ENCODE measurements around the gene AKAP6.
"Not testable (repeated sequence)": the region's sequence is repeated elsewhere in the genome, so short reads cannot be mapped to it uniquely, and the experiment has no call there.

The AKAP6 gene

DNA sequence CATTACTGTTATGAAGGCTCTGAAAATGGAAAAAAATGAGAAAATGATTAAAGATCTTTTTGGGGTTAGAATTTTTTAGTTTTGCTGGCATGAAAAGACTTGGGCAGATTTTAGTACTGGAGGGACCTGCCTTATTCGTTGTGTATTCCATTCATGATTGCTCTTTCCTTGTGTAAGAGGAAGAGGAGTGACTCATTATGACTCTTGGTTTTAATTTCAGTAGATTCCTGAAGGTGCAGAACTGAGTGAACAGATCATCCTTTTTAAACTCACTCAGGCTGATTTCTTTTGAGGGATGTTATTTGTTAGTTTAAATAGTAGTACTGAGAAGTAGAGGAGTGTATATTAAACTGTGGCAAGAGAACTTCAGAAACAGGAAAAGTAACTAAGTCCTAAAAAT lies 41.6 kb downstream of the AKAP6 start:
- DNase-seq (ENCODE audit: low spot score), result no peak

DNA sequence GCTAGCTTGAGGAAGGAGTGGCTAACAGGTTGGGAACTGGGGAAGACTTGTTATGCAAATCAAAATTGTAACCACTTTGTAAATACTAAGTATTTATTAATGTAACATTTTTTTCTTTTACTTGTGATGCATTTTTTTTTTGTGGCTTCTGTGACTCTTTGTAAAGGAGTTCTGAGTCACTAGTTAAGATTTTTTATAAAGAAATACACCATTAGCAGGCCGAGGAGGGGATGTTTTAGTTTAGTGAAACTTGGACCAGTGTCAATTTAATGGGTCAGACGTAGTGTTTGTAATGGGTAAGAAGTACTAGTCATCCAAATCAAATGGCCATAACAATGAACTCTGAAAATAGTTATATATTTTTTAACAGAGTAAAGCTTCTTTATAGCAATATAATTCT lies 43.1 kb downstream of the AKAP6 start:
- DNase-seq (ENCODE audit: low spot score), result no peak

DNA sequence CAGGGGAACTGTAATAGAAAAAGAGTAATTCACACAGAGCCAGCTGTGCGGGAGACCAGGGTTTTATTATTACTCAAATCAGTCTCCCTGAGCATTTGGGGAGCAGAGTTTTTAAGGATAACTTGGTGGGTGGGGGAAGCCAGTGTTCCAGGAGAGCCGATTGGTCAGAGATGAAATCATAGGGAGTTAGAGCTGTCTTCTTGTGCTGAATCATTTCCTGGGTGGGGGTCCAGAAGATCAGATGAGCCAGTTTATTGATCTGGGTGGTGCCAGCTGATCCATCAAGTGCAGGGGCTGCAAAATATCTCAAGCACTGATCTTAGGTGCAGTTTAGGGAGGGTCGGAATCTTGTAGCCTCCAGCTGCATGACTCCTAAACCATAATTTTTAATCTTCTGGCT lies 44.1 kb downstream of the AKAP6 start:
- DNase-seq (ENCODE audit: low spot score), result not testable (repeated sequence)

DNA sequence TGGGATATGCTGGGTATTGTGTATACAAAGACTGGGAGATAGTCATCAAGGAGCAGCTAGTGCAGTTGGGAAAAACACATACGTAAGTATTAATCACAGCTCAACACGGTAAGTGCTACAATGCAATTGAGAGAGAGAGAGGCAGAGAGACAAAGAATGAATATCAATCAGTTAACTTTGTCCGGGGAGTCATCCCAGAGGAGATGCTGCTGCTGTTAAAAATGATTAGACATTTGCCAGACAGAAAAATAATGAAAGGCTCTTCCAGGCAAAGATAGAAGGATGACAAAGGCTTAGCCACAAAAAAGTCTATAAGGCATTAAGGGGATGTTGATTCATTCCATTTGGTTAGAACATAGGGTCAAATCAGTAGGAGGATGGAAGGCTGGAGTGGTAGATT lies 45.1 kb downstream of the AKAP6 start:
- no peak for DNase-seq (ENCODE audit: low spot score)

DNA sequence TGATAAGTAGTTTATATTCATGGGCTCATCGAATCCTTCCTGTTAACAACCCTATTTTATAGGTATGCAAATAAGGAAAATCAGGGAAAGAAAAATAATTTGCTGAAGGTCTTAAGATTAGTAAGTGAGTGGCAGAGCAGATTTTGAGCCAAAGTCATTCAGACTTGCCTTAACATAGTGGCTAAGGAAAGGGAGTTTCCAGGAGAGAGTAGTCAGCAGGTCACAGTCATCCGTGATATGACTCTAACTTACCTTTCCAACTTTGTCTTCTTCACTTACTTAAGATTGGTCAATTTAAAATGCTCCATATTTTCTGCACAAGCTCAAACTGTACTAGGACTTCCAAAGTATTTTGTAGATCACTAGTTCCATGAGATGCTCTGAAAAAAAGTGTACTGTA lies 46.6 kb downstream of the AKAP6 start:
- DNase-seq (ENCODE audit: low spot score), result no peak

DNA sequence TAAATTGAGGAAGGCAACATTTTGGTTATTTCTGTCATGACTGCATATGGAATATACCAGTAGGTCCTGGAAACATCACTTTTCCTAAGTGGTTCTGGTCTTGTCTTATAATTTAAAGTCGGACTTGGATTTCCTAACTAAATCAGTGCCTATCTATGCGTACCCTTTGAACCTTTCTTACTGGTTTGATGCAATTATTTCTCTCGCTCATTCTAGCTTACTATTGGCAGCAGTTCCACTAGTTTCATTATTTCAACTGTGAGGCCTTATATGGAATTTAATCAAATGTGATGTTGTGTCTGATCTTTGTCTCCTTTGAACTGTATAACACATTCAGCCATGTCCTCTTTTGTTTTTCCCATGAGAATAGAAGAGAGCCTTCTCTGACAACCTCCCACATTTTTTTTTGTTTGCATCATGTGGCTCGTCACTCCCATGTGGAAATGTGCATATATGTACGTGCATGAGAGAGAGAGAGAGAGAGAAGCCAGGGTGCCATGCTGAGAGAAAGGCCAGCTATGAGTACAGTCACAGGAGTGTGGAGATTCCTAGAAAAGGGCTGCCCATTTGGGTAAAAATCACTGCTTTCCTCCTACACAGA lies 48.0 kb downstream of the AKAP6 start:
- no peak for DNase-seq (ENCODE audit: low spot score)

DNA sequence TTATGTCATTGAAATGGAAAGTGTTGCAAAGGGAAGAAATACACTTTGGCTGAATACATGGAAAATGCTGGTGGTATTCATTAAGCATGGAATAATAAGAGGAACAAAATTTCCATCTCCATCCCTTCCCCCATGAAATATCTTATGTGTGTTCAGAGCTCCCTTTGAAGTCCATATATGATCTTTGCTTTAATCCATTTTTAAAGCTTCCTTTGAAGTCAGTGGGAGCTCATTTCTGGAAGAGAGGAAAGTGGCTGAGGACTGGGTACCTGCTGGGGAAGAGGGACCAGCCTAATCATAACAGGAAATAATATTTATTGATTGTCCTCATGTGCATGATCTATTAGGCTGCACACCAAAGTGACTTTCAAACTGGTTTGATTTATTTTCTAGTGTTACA lies 49.2 kb downstream of the AKAP6 start:
- no peak for DNase-seq (ENCODE audit: low spot score)

DNA sequence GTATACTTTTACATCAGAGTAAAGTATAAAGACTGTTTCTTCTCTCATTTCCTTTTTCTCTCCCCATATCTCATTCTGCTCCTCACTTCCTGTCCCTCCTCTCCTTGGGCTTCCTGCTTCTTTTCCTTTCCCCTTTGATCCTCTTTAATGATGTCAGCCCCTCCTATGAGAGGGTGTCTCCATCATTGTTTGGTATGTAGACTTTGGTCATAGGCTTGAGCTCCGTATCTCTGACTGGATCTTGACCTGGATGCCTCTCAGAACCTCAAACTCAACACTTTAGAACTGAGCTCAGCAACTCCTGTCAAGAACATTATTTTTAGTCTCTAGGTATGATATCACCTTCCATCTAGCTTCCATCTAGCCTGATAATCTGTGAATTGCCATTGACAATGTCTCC lies 50.3 kb downstream of the AKAP6 start:
- no peak for DNase-seq (ENCODE audit: low spot score)

DNA sequence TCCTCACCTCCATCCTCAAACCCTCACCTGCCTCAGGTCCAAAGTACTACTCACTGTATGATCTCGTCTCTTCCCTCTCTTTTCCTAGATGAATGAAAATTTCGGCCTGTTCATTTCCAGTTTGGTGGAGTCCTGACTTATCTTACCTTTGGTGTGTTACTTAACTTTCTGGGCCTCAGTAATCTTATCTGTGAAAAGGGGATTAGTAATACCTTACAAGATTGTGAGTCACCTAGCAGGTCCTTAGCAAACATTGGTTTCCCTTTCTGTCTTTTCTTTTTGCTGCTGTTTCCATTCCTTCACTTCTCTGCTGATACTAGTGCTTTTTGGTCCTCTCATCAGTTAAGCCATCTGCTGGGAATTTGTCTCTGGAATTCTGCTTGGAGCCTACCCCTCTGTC lies 52.8 kb downstream of the AKAP6 start:
- no peak for DNase-seq (ENCODE audit: low spot score)

DNA sequence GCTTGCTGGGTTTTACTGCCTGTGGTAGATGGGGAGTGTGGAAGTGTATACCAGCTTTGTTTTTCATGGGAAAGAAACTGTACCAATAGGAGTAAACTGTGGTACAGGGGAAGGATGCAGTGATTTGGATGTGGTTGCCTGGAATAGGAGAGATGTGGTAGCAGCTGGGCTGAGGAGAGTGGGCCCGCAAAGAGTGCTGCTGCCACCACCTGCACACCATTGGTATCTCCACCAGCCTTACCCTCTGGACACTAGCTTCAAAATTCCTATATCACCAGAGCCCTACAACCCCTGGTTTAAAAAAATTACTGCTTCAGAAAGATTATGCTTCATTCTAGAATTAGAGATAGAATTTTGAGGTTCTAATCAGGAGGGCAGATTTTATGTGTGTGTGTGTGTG lies 53.6 kb downstream of the AKAP6 start:
- DNase-seq (ENCODE audit: low spot score), result no peak

DNA sequence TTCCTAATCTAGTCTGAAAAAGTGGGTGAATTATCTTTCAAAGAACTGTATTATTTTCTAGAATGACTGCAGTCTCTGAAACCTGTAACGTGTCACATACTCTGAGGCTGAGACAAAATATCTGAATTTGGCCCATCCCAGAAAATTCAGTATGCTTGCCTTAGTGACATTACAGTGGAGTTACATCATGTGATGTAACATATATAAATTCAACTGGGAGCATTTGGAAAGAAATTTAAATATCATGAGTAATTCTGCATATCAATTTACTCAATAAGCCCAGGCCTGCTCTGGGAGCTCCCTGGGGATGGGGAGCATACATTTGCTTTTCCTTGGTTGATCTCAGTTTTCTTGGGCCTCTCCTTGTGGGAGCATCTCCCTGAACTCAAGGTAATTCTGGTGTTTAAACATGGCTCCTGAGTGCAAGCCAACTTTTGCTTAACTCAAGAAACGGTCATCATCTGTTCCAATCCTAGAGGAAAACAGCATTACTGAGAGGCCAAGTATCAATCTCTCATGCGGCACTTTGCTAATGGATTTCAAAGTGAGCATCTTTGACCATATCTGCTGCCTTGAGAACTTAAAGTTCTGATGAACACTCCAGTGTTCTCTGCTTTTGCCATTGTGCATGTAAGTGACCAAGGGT lies 54.4 kb downstream of the AKAP6 start:
- DNase-seq (ENCODE audit: low spot score), result no peak

DNA sequence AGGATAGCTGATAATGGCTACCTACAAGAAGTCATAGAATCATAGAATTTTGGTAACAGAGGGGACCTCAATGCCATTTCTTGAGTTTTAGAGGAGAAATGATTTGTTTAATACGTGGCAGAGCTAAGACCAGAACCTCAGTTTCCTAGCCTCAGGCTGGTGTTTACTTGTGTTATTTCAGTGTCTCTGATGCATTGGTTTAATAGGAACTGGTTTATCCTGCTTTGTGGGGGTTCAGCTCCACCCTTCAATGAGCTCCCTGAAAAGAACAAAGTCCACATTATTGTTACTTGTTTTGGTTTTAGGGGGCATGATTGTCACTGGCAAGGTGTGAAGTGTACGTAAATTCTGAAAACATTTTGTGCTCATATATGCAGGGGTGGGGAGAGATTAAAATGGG lies 55.4 kb downstream of the AKAP6 start:
- no peak for DNase-seq (ENCODE audit: low spot score)

DNA sequence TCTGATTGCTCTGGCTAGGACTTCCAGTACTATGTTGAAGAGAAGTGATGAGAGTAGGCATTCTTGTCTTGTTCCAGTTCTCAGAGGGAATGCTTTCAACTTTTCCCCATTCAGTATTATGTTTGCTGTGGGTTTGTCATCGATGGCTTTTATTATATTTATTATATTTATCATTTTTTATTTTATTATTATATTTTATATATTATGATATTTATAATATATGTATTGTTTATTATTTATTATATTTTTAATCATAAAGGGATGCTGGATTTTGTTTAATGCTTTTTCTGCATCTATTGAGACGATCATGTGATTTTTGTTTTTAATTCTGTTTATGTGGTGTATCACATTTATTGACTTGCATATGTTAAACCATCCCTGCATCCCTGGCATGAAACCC lies 58.2 kb downstream of the AKAP6 start:
- not testable (repeated sequence) for DNase-seq (ENCODE audit: low spot score)

DNA sequence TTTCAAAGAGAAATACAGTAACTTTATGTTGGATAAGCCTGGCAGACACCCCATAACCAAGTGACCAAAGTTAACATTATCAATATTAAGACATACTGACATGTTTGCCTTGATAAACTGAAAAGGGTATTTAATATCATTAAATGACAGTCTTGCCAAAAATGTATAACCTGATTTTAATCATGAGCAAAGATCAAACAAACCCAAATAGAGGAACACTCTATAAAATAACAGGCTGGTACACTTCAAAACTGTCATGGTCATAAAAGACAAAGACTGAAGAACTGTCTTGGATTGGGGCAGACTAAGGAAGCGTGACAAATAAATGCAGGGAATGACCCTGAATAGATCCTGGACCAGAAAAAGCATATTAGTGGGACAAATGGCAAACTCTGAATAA lies 64.0 kb downstream of the AKAP6 start:
- no peak for DNase-seq (ENCODE audit: low spot score)

DNA sequence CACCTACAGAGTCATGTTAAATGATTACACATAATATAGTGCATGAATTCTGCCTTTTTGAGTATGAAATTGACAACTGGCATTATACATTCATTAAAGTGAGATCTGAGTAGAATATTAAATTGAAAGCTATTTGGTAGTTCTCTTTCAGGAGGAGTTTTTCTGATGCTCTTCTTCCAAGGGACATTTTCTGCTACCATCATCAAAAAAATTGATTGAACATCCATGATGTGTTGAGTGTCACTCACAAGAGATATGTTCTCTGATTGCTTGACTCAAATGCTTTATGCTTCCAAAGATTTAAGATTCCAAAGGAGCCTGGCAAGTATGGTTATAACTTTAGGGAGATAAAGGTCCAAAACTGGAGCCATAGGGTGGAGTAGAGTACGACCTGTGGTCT lies 64.9 kb downstream of the AKAP6 start:
- DNase-seq (ENCODE audit: low spot score), result no peak

DNA sequence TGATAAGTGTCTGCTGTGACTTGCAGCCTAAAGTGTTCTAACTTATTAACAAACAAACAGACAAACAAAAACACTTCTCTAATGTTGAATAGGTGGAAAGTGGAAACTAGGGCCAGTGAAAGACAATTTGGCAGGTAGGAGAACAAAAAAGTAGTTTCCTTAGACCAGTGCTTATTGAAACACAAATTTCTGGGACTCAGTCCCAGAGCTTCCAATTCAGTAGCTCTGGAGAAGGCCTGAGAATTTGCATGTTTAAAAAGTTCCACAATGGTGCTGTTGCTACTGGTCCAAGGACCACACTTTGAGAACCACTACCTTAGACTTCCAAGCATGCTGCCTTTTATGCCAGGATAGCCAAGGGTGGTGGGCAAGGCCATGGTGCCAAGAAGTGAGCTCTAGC lies 67.8 kb downstream of the AKAP6 start:
- DNase-seq (ENCODE audit: low spot score), result no peak

DNA sequence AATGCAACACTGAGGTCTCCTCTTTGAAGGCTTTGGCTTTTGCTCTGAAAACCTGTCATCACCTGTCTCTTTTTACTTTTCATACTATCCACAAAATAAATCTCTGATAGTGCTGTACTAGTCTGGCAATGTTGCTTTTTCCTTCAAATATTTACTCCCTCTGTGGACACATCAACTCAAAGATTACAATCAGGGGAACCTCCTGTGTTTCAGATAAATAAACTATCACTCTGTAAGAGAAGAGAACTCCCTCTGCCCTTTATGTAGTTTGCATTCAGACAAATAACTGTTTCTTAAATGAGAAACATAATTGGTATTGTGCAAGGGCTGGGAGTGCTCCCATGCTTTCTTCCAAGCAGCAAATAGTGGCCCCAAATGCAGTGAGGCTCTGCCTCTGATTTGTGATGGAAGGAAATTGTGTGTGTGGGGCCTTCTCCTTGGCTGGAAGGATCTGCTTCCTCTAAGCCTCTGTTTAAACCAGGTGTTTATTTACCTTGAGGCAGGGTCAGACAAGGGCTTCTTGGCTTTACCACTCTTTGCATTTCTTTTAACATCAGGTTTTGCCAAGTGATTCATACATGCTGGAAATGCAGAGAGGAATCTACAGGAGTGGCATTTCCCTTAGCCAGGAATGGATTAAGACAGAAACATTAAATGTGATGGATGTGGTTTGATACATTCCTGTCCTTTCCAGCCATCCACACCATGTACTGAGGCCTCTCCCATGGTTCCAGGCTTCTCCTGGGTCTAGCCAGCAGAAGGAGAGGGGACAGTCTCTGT lies 69.0 kb downstream of the AKAP6 start:
- no peak for DNase-seq (ENCODE audit: low spot score)

DNA sequence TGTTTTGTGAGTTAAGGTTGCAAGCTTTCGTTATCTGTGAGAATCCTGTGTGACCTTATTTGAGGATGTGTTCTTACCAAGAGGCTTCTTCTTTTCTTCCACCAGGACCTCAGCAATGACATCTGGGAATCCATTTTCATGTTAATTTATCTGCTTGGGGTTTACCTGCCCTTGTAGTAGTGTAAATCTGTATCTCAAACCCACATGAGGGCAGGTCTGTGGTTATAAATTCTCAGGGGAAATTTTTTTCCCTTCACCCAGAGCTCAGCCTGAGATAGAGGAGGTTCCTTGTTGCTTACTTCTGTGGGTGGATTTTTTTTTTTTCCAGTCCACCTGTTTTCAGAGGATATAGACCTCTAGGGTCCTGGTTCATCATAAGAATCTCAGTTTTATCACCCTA lies 70.8 kb downstream of the AKAP6 start:
- DNase-seq (ENCODE audit: low spot score), result no peak

DNA sequence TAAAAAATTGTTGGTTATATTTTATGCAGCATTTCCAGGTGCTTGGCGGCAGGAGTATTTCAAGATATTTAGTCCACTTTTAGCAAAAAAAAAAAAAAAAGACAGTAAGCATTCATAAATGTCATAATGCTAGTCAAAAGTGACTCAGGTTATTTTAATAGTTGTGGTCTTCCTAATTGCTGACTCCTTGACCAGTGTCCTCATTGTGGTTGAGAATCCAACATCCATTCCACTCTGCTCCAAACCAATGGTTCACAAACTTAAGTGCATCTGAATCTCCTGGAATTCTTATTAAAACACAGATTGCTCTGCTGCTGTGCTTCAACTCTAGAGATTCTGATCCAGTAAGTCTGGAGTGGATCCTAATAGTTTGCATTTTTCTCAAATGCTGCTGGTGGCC lies 71.4 kb downstream of the AKAP6 start:
- DNase-seq (ENCODE audit: low spot score), result no peak

DNA sequence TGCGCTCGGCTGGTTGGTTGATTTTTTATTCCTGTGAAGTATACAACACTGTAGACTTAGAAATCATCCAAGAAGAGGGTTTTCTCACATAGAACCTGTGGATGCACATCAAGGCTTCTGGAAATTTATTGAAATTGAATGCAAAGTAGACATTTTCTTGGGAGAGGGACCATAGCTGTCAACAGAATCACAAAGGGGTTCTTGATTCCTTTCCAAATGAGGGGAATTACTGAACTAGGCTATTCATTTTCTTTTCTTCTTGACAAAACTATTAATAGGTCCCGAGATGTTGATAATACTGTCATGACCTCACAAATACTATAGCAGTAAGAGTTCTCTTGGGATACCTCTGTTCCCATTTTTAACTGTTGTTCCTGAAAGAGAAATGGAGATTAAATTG lies 73.9 kb downstream of the AKAP6 start:
- no peak for DNase-seq (ENCODE audit: low spot score)

DNA sequence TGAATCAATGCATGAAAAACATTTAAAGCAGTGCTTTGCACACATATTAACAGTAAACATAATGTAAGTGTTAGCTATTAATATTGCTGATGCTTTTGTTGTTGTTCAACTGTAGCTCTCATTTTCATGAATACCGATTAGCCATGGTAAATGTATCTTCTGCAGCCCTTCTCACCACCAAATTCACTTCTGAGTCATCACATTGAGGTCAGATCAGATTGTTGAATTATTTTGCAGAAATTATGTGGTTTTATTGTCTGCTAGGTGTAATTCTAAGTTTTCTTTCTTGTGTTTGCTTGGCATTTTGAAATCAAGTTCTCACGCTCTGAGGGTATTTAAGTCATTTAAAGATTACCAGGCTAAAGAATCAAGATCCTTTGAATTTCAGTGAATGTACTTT lies 74.6 kb downstream of the AKAP6 start:
- DNase-seq (ENCODE audit: low spot score), result no peak

DNA sequence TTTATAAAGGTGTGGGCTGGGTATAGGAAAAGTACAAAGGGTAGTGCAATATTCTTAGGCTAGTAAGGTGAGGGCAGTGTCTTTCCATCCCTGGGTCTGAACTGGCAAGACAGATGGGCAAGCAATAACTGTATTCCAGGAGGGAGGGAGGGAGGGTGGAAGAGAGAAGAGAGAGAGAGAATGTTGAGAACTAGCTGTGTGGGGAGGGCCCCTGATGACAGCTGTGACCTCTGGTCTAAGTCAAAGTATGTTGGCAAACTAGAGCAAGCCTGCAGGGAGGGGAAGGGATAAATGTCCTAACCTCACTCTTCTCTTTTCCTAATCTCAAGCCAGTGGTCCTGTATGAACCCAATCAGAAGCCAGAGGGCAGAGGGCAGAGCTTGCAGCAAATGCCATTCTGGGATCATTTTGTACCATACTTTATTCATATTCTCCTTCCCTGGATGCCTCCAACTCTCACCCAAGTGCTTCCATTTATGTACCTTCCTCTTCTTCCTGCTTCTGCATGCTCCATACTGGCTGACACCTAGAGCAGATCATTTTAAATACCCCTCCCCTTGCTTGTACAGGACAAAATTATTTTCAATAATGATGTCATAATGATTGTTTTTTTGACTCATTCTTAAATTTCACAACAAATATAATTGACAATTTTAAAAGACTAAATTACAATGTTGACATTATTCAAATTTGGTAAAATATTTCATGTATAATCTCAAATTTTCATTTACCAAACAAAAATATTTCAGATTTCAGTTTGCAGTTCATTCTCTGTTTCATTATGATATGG lies 75.9 kb downstream of the AKAP6 start:
- DNase-seq (ENCODE audit: low spot score), result no peak

DNA sequence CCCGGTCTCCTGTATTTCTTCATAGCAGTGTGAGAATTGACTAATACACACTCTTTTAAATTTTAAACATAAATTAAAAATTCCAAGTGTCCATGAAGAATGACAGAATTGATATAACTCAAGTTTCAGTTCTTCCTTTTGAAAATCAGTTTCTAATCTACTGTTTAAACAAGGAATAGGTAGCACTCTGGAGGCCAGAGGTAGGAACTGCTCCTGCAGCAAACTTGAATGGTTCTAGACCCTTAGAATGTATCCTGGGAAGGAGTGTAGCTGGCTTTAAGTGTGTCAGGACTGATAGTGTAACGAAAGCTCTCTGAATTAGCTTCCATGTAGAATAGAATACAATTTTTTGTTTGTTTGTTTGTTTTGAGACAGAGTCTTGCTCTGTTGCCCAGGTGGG lies 76.8 kb downstream of the AKAP6 start:
- no peak for DNase-seq (ENCODE audit: low spot score)
